Loucy (cell line): ENCODE data around the gene NLGN4X.

Experiments
- H2AFZ ChIP-seq: fragments of 200-600 bp; sonication (generic); 2 replicates; pipeline ENCODE4 v1.6.0; 2016; ENCODE audit warnings: antibody characterized with exemption, mild to moderate bottlenecking, low read length, moderate library complexity
- H3F3A ChIP-seq: fragments of 200-600 bp; 2 replicates; pipeline ENCODE4 v1.6.0; 2016; ENCODE audit warnings: antibody characterized with exemption, low read depth, mild to moderate bottlenecking
- H3K27me3 ChIP-seq: fragments of 200-600 bp; sonication (generic); 2 replicates; pipeline ENCODE4 v1.6.1; 2014; ENCODE audit warnings: low read length, mild to moderate bottlenecking; ENCODE audit not compliant: insufficient read depth, poor library complexity, severe bottlenecking
- H3K36me3 ChIP-seq: fragments of 200-600 bp; sonication (generic); 2 replicates; pipeline ENCODE4 v1.6.1; 2016; ENCODE audit warnings: low read length; ENCODE audit not compliant: insufficient read depth
- H3K4me1 ChIP-seq: fragments of 200-600 bp; sonication (generic); 2 replicates; pipeline ENCODE4 v1.5.1; 2014; ENCODE audit warnings: low read length, mild to moderate bottlenecking; ENCODE audit not compliant: insufficient read depth, poor library complexity, severe bottlenecking
- H3K4me2 ChIP-seq: fragments of 200-600 bp; sonication (generic); 2 replicates; pipeline ENCODE4 v1.6.0; 2014; ENCODE audit warnings: antibody characterized with exemption, low read length, low read depth, mild to moderate bottlenecking; ENCODE audit not compliant: poor library complexity, severe bottlenecking
- H3K4me3 ChIP-seq: fragments of 200-600 bp; sonication (generic); 2 replicates; pipeline ENCODE4 v1.5.1; 2014; ENCODE audit warnings: low read length, mild to moderate bottlenecking, mixed read lengths; ENCODE audit not compliant: poor library complexity, severe bottlenecking
- H3K79me2 ChIP-seq: fragments of 200-600 bp; sonication (generic); 2 replicates; pipeline ENCODE4 v1.6.1; 2014; ENCODE audit warnings: low read length; ENCODE audit not compliant: insufficient read depth
- H3K9ac ChIP-seq: fragments of 200-600 bp; sonication (generic); 2 replicates; pipeline ENCODE4 v1.6.0; 2014; ENCODE audit warnings: mild to moderate bottlenecking, low read depth, low read length, moderate library complexity; ENCODE audit not compliant: poor library complexity, severe bottlenecking
- H3K9me2 ChIP-seq: fragments of 200-600 bp; sonication (generic); replicated peaks from 2 replicates; pipeline ENCODE4 v1.6.1; 2016; ENCODE audit warnings: low read depth, low read length, mixed read lengths
- H3K9me3 ChIP-seq: fragments of 200-600 bp; sonication (generic); 2 replicates; pipeline ENCODE4 v1.6.1; 2014; ENCODE audit warnings: mild to moderate bottlenecking, antibody characterized with exemption, low read length, low read depth; ENCODE audit not compliant: insufficient read depth
- H4K20me1 ChIP-seq: fragments of 200-600 bp; sonication (generic); 2 replicates; pipeline ENCODE4 v1.6.0; 2014; ENCODE audit warnings: antibody characterized with exemption, low read length, mild to moderate bottlenecking; ENCODE audit not compliant: insufficient read depth, poor library complexity, severe bottlenecking
- CTCF ChIP-seq: fragments of 200-600 bp; sonication (generic); conservative IDR thresholded peaks from 2 replicates; pipeline ENCODE4 v1.5.1; 2014; ENCODE audit warnings: mild to moderate bottlenecking, antibody characterized with exemption, low read length
- EZH2phosphoT487 ChIP-seq: fragments of 200-600 bp; IDR thresholded peaks from 2 replicates; pipeline ENCODE4 v1.6.1; 2018; ENCODE audit warnings: antibody characterized with exemption, mild to moderate bottlenecking, moderate library complexity, borderline replicate concordance

The NLGN4X gene

DNA sequence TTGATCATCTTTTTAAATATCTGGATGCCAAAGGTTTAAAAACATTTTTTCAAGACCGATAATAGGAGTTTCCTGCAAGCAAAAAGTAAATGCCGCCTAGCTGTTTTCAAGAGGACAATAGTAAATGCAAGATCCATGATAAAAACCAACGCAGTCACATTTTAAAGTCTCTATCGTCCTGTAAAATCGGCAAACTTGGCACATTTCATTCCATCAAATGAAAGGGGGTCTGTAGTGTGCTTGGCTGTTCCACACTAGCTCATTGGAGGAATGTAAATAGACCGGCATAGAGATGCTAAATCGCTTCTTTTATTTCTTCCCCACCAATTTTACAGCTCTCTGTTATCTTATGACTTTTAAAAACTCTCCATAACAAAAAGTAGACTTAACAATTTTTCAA, 202.2 kb downstream of the NLGN4X start:
- Histone ChIP-seq H3K9ac (no peak overlapping the region), H3K79me2 (no peaks in the 10 kb centered on the region), H3K4me1 (peaks cover 8% of the 10 kb centered on the region), H4K20me1 (no peaks in the 10 kb centered on the region), H3F3A (no peaks in the 10 kb centered on the region), H3K36me3 (no peaks in the 10 kb centered on the region), H3K4me3 (no peak overlapping the region), H3K27me3 (no peaks in the 10 kb centered on the region), H2AFZ (no peak overlapping the region), H3K9me2 (no peaks in the 10 kb centered on the region), H3K4me2 (no peak overlapping the region), H3K9me3 (no peaks in the 10 kb centered on the region)
- TF ChIP-seq CTCF (no peak), EZH2phosphoT487 (no peak)

DNA sequence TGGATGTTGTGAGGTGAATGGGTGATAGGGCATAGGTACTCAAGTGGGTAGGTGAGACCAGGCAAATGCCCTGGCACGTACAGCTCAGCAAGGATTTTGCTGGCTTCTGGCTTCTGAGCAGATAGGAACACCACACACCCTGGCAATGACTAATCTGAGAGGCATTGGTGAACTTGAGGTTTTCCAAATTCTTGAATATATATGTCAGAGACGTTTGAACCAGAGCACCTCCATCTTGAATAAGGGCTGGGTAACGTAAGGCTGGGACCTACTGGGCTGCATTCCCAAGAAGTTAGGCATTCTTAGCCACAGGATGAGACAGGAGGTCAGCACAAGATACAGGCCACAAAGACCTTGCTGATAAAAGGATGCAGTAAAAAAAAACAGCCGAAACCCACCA, 204.5 kb downstream of the NLGN4X start:
- Histone ChIP-seq H4K20me1 (no peaks in the 10 kb centered on the region), H3K4me3 (no peak overlapping the region), H3K4me1 (peaks cover 10% of the 10 kb centered on the region), H3K79me2 (no peaks in the 10 kb centered on the region), H3K9me2 (no peaks in the 10 kb centered on the region), H3K27me3 (no peaks in the 10 kb centered on the region), H2AFZ (no peak overlapping the region), H3K4me2 (no peak overlapping the region), H3K9ac (no peak overlapping the region), H3K36me3 (no peaks in the 10 kb centered on the region), H3F3A (no peaks in the 10 kb centered on the region), H3K9me3 (no peaks in the 10 kb centered on the region)
- TF ChIP-seq EZH2phosphoT487 = no peak
- no peak for TF ChIP-seq CTCF

DNA sequence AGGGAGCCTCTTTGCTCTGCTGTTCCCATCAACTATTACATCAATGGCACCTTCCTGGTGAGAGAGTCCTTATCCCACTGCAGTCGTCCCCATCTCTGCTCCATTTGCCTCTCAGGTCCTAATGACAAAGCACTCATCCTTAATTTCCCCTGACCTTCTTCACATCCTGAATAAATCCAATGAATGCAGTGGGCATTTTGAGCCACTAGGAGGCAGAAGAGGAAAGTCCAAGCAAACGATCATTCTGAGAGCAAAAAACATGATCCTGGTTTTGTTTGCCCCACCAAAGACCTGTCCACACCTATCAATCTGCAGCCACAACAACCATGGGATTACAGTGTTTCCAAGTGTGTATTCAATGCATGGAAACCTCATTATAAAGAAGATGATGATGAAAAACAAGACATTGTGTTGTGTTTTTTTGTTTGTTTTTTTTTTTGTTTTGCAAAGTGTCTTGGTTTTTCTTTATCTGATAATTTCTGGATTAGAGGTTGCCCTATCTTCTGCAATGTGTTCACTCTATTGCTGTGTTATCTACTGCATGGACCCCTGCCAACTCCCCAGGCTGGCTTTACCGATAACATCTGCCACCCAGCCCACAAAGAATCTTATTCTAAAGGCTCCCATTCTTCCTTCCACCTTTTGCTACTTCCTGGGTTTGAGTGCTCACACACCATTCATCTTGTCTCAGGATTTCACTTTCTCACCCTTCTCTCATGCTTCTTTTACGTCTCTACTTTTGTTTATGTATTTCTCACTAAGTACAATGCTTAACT, 207.2 kb downstream of the NLGN4X start:
- H3K79me2 ChIP-seq = no peaks in the 10 kb centered on the region
- H3K9me3 ChIP-seq = no peaks in the 10 kb centered on the region
- H3K36me3 ChIP-seq = no peaks in the 10 kb centered on the region
- H3K4me3 ChIP-seq = peak overlapping the region; percentile 35
- no peak overlapping the region for H3K9ac ChIP-seq
- no peaks in the 10 kb centered on the region for H3K27me3 ChIP-seq
- H4K20me1 ChIP-seq = no peaks in the 10 kb centered on the region
- H3F3A ChIP-seq = no peaks in the 10 kb centered on the region
- H3K4me1 ChIP-seq = peaks cover 10% of the 10 kb centered on the region
- TF ChIP-seq CTCF = peak; percentile 73
- no peak for TF ChIP-seq EZH2phosphoT487
- no peaks in the 10 kb centered on the region for H3K9me2 ChIP-seq
- H3K4me2 ChIP-seq = peak overlapping the region; percentile 34
- no peak overlapping the region for H2AFZ ChIP-seq
